OCI-LY3 (cell line): Measurements from ENCODE around the gene FAM111A.
"Not testable (repeated sequence)": the region's sequence is repeated elsewhere in the genome, so short reads cannot be mapped to it uniquely, and the experiment has no call there.

Experiments used
- H2AFZ ChIP-seq: fragments of 200-600, 300-600 bp; shearing (Covaris generic); 2 replicates; pipeline ENCODE4 v1.6.0; 2014; ENCODE audit warnings: antibody characterized with exemption, low read depth, low read length
- H3K27ac ChIP-seq: fragments of 200-600, 300-600 bp; sonication (generic); 2 replicates; pipeline ENCODE4 v1.5.1; 2014; ENCODE audit warnings: mild to moderate bottlenecking, low read length, moderate library complexity, mixed read lengths
- H3K27me3 ChIP-seq: fragments of 200-600, 300-600 bp; sonication (generic); 2 replicates; pipeline ENCODE4 v1.6.1; 2014; ENCODE audit warnings: low read depth, low read length, mixed read lengths
- H3K36me3 ChIP-seq: fragments of 200-600, 300-600 bp; sonication (generic); replicated peaks from 2 replicates; pipeline ENCODE3; 2014; ENCODE audit warnings: low read depth, low read length, mixed read lengths
- H3K4me1 ChIP-seq: fragments of 300-600, 200-600 bp; sonication (generic); 2 replicates; pipeline ENCODE4 v1.6.1; 2014; ENCODE audit warnings: low read length, mixed read lengths
- H3K4me2 ChIP-seq: fragments of 200-600, 300-600 bp; sonication (generic); 2 replicates; pipeline ENCODE4 v1.6.1; 2014; ENCODE audit warnings: low read length, mixed read lengths
- H3K4me3 ChIP-seq: fragments of 300-600, 200-600 bp; sonication (generic); 2 replicates; pipeline ENCODE4 v1.5.1; 2014; ENCODE audit warnings: antibody characterized with exemption, mild to moderate bottlenecking, low read length, moderate library complexity
- H3K79me2 ChIP-seq: fragments of 300-600, 200-600 bp; shearing (Covaris generic); 2 replicates; pipeline ENCODE4 v1.6.1; 2014; ENCODE audit warnings: mild to moderate bottlenecking, low read length, mixed read lengths
- H3K9ac ChIP-seq: fragments of 300-600, 200-600 bp; shearing (Covaris generic); 2 replicates; pipeline ENCODE4 v1.6.0; 2014; ENCODE audit warnings: mild to moderate bottlenecking, low read length, moderate library complexity
- H3K9me3 ChIP-seq: fragments of 200-600, 300-600 bp; shearing (Covaris generic); 2 replicates; pipeline ENCODE4 v1.6.1; 2014; ENCODE audit warnings: low read length, mixed read lengths; ENCODE audit not compliant: insufficient read depth
- H4K20me1 ChIP-seq: fragments of 200-600, 300-600 bp; sonication (generic); 2 replicates; pipeline ENCODE4 v1.6.1; 2016; ENCODE audit warnings: low read length, mixed read lengths; ENCODE audit not compliant: insufficient read depth
- CTCF ChIP-seq: fragments of 200-600, 300-600 bp; sonication (generic); IDR thresholded peaks from 2 replicates; pipeline ENCODE4 v1.5.1; 2014; ENCODE audit warnings: antibody characterized with exemption, low read length, low read depth
- EZH2phosphoT487 ChIP-seq: fragments of 200-600 bp; shearing (Covaris generic); IDR thresholded peaks from 2 replicates; pipeline ENCODE4 v1.6.1; 2018; ENCODE audit warnings: antibody characterized with exemption, mixed run types, low read depth

Gene FAM111A

GRCh38 chr11:59102259-59102765 lies 40.3 kb upstream of the FAM111A start:
- H3K27ac ChIP-seq, result no peak overlapping the region
- peak; percentile 68 for TF ChIP-seq CTCF
- TF ChIP-seq EZH2phosphoT487, result no peak
- H3K79me2 ChIP-seq, result no peaks in the 10 kb centered on the region
- H3K4me2 ChIP-seq, result peak overlapping the region; percentile 84
- H3K4me3 ChIP-seq, result peak overlapping the region; percentile 76
- H3K9ac ChIP-seq, result peak overlapping the region; percentile 52
- H3K36me3 ChIP-seq, result no peaks in the 10 kb centered on the region
- peaks cover 21% of the 10 kb centered on the region for H3K27me3 ChIP-seq
- H3K4me1 ChIP-seq, result peaks cover 27% of the 10 kb centered on the region
- peak overlapping the region; percentile 72 for H2AFZ ChIP-seq
- no peaks in the 10 kb centered on the region for H4K20me1 ChIP-seq
- no peaks in the 10 kb centered on the region for H3K9me3 ChIP-seq

GRCh38 chr11:59106363-59107336 lies 36.0 kb upstream of the FAM111A start, which contains the start of gene FAM111B:
Gene FAM111B (plus strand): TSS chr11:59107237. CDS start chr11:59109626, 2,389 bp downstream.
- TF ChIP-seq CTCF, result no peak
- TF ChIP-seq EZH2phosphoT487, result no peak
- Histone ChIP-seq H3K27ac (no peak within 1 kb of the TSS), H3K9ac (peak within 1 kb of the TSS; percentile 52), H3K4me1 (peaks cover 37% of the 10 kb centered on the region), H3K4me3 (peak within 1 kb of the TSS; percentile 71), H3K36me3 (no peaks in the 10 kb centered on the region), H3K27me3 (no peaks in the 10 kb centered on the region), H3K79me2 (no peaks in the 10 kb centered on the region), H2AFZ (peak within 1 kb of the TSS; percentile 56), H3K4me2 (peak within 1 kb of the TSS; percentile 86), H3K9me3 (no peaks in the 10 kb centered on the region), H4K20me1 (no peaks in the 10 kb centered on the region)

- peak overlapping the region; percentile 71 for H3K4me3 ChIP-seq
- not testable (repeated sequence) for H3K79me2 ChIP-seq, H4K20me1 ChIP-seq, H3K27me3 ChIP-seq, H3K36me3 ChIP-seq, H3K9me3 ChIP-seq, H3K27ac ChIP-seq
- peak overlapping the region; percentile 24; the same call in 1 of the 2 replicates for H3K9ac ChIP-seq
- peak overlapping the region; percentile 86 for H3K4me2 ChIP-seq
- 0 out of 2 replicates have a peak overlapping the region, but pooled peaks have one; percentile 21 for H2AFZ ChIP-seq
- peaks cover 32% of the 10 kb centered on the region for H3K4me1 ChIP-seq
Measured at GRCh38 chr11:59107721-59108120, 34.9 kb upstream of the FAM111A start.

- Histone ChIP-seq H3K79me2 (no peaks in the 10 kb centered on the region), H3K36me3 (peaks cover 4% of the 10 kb centered on the region)
Measured at GRCh38 chr11:59112494-59112893, 30.2 kb upstream of the FAM111A start.

More at GRCh38 chr11:59112494-59112893, 30.2 kb upstream of the FAM111A start:
- H3K4me1 ChIP-seq, result peaks cover 15% of the 10 kb centered on the region
- no peaks in the 10 kb centered on the region for H3K27me3 ChIP-seq
- H3K4me3 ChIP-seq, result no peak overlapping the region
- TF ChIP-seq CTCF, result no peak
- TF ChIP-seq EZH2phosphoT487, result no peak
- H4K20me1 ChIP-seq, result no peaks in the 10 kb centered on the region
- no peak overlapping the region for H2AFZ ChIP-seq
- no peak overlapping the region for H3K27ac ChIP-seq
- H3K4me2 ChIP-seq, result no peak overlapping the region
- H3K9ac ChIP-seq, result no peak overlapping the region
- no peaks in the 10 kb centered on the region for H3K9me3 ChIP-seq
